GDM1 (cell line): ENCODE results near the gene LRRC45.
A peak's percentile ranks its signal among the peaks of the same experiment; 100 is the strongest.

Experiments used
- DNase-seq: peaks from one replicate; lab custom pipeline; 2025; lab: John Stamatoyannopoulos, UW

LRRC45 gene

GRCh38 chr17:82051776-82052637 is 28.9 kb downstream of the LRRC45 start, which contains the start of the genes GPS1 and RFNG:
Gene GPS1, plus strand, starts transcription at chr17:82051898. Its CDS starts 34 bp downstream, at chr17:82051932.
Gene RFNG, minus strand, starts transcription at chr17:82051811. Its CDS starts 45 bp downstream, at chr17:82051766.
- peak; percentile 28 for DNase-seq

DNA sequence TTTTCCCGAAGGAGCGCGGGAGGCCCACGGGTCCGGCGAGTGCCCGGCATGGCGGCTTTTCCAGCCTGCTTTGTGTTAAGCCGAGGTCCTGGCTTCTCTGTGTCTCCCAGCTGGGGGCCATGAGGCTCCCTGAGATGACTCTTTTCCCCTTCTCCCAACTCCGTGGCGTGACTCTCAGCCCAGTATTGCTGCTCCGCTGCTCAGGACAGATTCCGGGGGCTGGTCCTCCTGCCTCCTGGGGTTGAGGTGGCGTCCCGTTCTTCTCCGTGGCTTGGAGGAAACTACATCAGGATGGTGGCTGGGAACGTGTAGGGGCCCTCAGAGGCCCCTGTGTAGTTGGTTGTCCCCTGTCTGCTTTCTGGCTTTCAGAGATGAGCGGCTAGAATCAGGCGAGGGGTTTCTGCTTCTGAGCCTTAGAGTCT is 29.5 kb downstream of the LRRC45 start:
- DNase-seq, result no peak

DNA sequence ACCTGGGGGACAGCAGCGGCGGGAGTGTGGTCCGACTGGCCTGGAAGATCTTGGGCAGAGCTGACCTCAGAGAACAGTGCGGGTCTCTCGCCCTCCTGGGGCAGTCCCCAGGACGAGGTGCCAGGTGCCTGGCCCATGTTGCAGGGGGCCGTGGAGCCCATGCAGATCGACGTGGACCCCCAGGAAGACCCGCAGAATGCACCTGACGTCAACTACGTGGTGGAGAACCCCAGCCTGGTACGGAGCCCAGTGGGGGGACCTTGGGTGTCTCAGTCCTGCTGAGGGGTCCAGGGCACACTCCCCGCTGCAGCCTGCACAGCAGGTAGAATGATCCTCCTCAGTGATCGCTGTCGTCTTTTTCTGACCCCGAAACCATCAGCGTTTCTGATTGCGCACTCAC is 30.0 kb downstream of the LRRC45 start:
- DNase-seq, result no peak

- DNase-seq, result no peak
These were observed 30.6 kb downstream of the LRRC45 start for GRCh38 chr17:82053556-82054263.

DNA sequence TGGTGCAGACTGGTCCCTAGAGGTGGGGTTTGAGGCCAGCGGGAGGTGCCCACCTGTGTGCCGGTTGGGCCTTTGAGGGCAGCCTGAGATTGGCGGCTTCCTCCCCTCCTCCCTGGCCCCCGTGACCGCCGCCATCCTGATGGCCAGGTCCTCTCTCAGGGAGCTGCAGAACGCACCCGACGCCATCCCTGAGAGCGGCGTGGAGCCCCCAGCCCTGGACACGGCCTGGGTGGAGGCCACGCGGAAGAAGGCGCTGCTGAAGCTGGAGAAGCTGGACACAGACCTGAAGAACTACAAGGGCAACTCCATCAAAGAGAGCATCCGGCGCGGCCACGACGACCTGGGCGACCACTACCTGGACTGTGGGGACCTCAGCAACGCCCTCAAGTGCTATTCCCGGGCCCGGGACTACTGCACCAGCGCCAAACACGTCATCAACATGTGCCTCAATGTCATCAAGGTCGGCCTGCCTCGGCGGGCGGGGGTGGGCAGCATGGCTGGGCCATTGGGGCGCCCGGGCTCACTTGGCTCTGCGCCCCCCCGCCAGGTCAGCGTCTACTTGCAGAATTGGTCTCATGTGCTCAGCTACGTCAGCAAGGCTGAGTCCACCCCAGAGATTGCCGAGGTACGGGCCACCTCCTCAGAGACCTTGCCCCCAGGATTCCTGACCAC is 31.4 kb downstream of the LRRC45 start:
- DNase-seq, result no peak

DNA sequence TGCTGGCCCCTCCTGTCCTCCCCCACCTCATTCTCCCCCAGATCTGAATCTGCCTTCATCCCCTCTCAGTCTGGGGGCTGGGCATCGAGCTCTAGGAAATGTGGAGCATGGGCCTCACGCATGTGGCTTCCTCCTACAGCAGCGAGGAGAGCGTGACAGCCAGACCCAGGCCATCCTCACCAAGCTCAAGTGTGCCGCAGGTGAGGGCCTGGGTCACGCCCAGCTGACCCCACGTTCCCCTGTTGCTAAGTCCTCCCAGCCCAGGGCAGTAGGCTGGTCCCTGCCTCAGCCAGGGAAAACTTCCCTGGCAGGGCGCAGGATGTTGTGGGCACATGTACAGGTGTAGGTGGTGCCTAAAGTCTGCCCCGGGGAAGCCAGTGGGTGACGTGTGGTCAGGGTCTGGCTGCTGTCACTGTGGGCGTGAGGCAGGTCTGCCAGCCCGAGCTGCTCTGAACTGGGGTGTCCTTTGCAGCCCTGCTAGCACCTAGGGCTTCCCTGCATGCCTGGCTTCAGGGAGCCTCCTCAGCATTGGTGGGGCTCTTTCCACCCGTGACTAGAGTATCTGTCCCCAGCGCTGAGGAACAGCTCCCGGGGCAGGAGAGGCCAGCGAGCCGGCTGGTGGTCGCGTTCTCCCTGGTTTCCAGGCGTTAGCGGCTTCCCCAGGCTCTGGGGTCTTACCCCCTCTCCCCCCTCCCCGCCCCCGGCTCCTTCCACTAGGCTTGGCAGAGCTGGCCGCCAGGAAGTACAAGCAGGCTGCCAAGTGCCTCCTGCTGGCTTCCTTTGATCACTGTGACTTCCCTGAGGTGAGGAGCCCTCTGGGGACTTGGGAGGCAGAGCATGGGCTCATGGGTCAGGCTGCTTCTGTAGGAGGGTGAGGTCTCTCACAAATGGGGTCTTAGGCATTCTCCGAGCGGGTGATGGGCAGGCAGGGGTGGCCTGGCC is 32.2 kb downstream of the LRRC45 start:
- DNase-seq, result no peak

DNA sequence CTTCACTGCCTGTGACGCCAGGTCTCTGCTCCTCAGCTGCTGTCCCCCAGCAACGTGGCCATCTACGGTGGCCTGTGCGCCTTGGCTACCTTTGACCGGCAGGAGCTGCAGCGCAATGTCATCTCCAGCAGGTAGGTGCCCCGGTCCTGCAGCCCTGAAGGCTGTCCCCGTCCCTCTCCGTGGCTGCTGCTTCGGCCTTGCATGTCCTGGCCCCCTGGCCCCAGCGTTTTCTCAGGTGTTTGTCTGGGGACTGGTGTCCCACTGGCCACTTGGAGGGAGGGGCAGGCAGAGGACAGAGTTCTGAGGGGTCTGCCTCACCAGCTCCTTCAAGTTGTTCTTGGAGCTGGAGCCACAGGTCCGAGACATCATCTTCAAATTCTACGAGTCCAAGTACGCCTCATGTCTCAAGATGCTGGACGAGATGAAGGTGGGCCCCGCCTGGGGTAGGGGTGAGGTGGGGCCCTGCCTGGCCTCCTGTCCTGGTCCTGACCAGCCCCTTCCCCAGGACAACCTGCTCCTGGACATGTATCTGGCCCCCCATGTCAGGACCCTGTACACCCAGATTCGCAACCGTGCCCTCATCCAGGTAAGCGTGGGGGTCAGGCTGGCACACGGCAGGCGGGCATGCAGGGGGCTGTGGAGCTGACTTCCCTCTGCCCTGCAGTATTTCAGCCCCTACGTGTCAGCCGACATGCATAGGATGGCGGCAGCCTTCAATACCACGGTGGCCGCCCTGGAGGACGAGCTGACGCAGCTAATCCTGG is 33.0 kb downstream of the LRRC45 start:
- DNase-seq, result no peak

- DNase-seq, result no peak
These were observed 33.9 kb downstream of the LRRC45 start for GRCh38 chr17:82056729-82057621.

GRCh38 chr17:82058230-82058854 is 35.2 kb downstream of the LRRC45 start:
- DNase-seq, result no peak

GRCh38 chr17:82058855-82059249 is 35.7 kb downstream of the LRRC45 start:
- DNase-seq, result no peak

GRCh38 chr17:82059272-82060000 is 36.3 kb downstream of the LRRC45 start:
- no peak for DNase-seq

DNA sequence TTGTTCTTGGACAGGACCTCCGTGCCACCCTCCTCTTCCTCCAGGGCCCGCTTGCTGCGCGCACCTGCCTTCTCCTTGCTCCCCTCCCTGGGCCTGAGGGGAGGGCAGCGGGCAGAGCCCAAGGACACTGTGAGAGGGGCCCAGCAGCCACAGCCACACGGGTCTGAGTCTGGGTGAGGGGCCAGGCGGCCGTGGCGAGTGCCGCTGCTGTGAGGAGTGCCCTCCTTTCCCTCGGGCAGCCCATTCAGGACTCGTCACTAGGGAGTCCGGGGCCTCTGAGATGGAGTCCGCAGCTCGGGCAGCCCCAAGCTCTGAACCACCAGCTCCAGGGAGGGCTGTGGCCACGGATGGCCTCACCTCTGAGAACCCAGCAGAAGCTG is 36.9 kb downstream of the LRRC45 start:
- DNase-seq, result no peak

GRCh38 chr17:82060614-82061013 is 37.5 kb downstream of the LRRC45 start:
- no peak for DNase-seq

- no peak for DNase-seq
These were observed 38.2 kb downstream of the LRRC45 start for GRCh38 chr17:82061047-82061925.

GRCh38 chr17:82062076-82062983 is 39.2 kb downstream of the LRRC45 start:
- DNase-seq, result no peak

DNA sequence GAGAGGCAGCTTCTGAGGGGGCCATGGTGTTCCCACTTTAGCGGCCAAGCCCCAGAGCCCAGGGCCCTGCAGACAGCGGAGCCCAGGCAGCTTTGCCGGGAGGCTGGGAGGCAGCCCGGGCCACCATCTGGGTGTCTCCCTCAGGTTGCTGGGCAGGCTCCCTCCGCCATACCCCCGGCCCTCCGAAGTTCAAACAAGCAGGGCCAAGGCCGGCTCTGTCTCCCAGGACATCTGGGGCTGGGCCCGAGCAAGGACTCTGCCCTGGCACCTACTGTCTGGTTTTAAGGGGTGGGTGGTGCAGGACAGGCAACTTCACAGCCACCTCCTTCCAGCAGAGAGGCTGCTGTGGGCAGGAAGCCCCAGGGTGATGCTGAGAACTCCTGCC is 39.9 kb downstream of the LRRC45 start:
- no peak for DNase-seq
